Measurements from ENCODE around the gene ELMO2.

ELMO2 gene

DNA sequence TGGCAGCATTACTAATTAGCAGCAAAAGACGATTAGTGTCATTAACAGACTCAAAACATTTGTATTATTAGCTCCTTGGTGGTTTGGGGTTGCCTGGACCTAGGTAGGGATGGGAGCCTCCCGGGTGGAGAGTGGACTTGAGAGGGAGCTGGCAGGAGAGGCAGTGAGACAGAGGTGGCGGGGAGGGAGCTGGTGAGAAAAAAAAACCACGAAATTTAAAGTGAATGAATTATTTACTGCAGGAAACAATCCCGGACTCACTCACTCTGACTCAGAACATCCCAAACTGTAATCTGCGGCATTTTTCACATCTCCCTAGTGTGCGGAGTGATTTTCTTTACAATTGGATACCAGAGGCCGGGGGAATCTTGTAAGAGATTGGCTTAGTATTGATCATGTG, 83.8 kb downstream of the ELMO2 start:
- H3K4me3 ChIP-seq (ENCODE audit: severe bottlenecking) = no peak overlapping the region
- ATAC-seq (ENCODE audit: low read depth) = no peak
- H3K27ac ChIP-seq (ENCODE audit: poor library complexity, severe bottlenecking) = no peak overlapping the region
- no peaks in the 10 kb centered on the region for H3K9me3 ChIP-seq (ENCODE audit: severe bottlenecking)
- peaks cover 37% of the 10 kb centered on the region for H3K27me3 ChIP-seq (ENCODE audit: insufficient read depth, poor library complexity, severe bottlenecking)
- H3K36me3 ChIP-seq (ENCODE audit: low read depth) = no peaks in the 10 kb centered on the region
- DNase-seq (ENCODE audit: low spot score) = no peak
- TF ChIP-seq, protein P1, sequence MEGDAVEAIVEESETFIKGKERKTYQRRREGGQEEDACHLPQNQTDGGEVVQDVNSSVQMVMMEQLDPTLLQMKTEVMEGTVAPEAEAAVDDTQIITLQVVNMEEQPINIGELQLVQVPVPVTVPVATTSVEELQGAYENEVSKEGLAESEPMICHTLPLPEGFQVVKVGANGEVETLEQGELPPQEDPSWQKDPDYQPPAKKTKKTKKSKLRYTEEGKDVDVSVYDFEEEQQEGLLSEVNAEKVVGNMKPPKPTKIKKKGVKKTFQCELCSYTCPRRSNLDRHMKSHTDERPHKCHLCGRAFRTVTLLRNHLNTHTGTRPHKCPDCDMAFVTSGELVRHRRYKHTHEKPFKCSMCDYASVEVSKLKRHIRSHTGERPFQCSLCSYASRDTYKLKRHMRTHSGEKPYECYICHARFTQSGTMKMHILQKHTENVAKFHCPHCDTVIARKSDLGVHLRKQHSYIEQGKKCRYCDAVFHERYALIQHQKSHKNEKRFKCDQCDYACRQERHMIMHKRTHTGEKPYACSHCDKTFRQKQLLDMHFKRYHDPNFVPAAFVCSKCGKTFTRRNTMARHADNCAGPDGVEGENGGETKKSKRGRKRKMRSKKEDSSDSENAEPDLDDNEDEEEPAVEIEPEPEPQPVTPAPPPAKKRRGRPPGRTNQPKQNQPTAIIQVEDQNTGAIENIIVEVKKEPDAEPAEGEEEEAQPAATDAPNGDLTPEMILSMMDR (IDR thresholded peaks at IDR 0.05; ENCODE audit: poor library complexity, severe bottlenecking) = no peak
- no peaks in the 10 kb centered on the region for H3K4me1 ChIP-seq (ENCODE audit: insufficient read depth, poor library complexity, severe bottlenecking)

DNA sequence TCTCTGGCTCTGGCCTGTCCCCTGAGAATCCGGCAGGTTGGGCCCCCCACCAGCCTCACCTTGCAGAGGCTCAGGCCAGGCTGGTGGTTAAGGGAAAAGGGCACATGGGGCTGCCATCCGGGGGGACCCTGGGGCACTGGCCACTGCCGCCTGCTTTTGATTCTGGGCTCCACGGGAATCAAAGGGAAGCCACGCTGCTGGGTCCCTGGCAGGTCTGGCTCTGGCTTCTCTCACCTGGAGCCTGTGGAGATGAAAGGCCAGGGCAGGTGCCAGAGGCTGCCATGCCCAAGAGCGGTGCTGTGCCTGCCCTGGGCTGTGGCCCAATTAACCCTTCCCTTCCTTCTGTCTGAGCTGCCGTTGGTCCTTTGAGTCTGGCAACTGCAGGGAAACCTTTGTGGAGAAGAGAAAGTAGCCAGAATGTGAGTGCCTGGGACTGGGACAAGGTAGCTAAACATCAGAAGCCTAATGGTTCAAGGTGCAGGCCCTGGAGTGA, 88.7 kb downstream of the ELMO2 start:
- TF ChIP-seq, protein P1 (IDR thresholded peaks at IDR 0.05; ENCODE audit: poor library complexity, severe bottlenecking) = no peak
- Histone ChIP-seq H3K4me1 (ENCODE audit: insufficient read depth, poor library complexity, severe bottlenecking) (no peaks in the 10 kb centered on the region), H3K4me3 (ENCODE audit: severe bottlenecking) (no peak overlapping the region), H3K9me3 (ENCODE audit: severe bottlenecking) (no peaks in the 10 kb centered on the region), H3K27me3 (ENCODE audit: insufficient read depth, poor library complexity, severe bottlenecking) (peaks cover 56% of the 10 kb centered on the region), H3K27ac (ENCODE audit: poor library complexity, severe bottlenecking) (no peak overlapping the region), H3K36me3 (ENCODE audit: low read depth) (no peaks in the 10 kb centered on the region)
- ATAC-seq (ENCODE audit: low read depth) (no peak), DNase-seq (ENCODE audit: low spot score) (no peak)

DNA sequence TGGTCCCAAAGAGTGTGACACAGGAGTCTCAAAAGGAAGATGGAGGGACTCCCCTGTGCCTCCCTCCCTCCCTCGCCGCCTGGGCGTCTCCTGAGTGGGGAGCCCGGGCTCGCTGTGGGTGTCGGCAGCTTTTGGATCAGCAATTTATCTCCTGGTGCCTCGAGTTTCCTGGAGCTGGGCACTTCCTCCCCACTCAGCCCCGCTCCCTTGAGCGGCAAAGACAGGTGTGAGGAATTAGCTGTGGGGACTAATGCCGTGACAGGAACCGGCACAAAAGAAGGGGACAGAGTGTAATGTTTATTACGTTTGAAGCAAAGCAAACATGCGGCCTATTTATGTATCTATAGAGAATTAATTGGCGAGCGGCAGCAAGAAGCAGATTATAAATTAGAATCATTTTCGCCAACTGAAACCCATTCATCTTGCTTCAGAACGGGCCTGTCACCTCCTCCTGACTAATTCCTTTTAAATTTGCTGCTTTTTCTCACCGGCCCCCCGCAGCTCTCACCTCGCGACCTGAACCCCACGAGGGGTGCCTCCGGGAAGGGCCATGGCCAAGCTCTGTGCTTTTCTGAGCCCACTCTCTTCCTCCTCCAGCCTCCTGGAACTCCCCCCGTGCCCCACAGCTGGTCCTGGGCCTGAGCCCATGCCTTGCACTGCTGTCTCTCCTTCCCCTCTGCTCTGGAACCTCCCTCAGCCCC, 89.3 kb downstream of the ELMO2 start:
- no peaks in the 10 kb centered on the region for H3K9me3 ChIP-seq (ENCODE audit: severe bottlenecking)
- H3K27me3 ChIP-seq (ENCODE audit: insufficient read depth, poor library complexity, severe bottlenecking) = peaks cover 57% of the 10 kb centered on the region
- H3K4me3 ChIP-seq (ENCODE audit: severe bottlenecking) = no peak overlapping the region
- H3K4me1 ChIP-seq (ENCODE audit: insufficient read depth, poor library complexity, severe bottlenecking) = no peaks in the 10 kb centered on the region
- TF ChIP-seq, protein P1 (IDR thresholded peaks at IDR 0.05; ENCODE audit: poor library complexity, severe bottlenecking) = no peak
- ATAC-seq (ENCODE audit: low read depth) (no peak), DNase-seq (ENCODE audit: low spot score) (no peak)
- no peak overlapping the region for H3K27ac ChIP-seq (ENCODE audit: poor library complexity, severe bottlenecking)
- H3K36me3 ChIP-seq (ENCODE audit: low read depth) = no peaks in the 10 kb centered on the region

Measured in RWPE2 (cell line).